ENCODE measurements around the gene TCEAL4. TPM values are rescaled to one million over a fixed set of nuclear protein-coding genes. Genes with fewer than 3 reads are reported as not detected.

Gene TCEAL4
- total and polyA plus RNA-seq, 8 donors, result 67.5 to 164 (median 139) TPM

DNA sequence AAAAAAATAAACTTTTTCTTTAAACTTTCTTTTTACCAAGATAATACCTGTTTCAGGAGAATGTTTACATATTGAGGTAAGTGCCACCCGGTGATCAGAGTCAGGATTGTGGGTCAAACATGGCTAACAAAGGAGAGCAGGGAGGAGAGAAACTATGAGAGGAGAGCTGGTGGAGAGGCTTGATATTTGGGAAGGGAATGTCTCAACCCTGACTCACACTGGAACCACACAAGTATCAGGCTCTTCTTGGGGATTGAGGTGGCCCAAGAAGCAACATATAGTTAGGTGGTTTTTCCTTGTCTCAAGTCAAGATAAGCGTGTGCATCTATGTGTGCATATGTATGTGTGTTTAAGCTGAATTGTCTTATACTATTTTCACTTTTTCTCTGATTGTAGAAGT, 50.1 kb downstream of the TCEAL4 start:
- ATAC-seq (no peak), DNase-seq (no peak)
- Histone ChIP-seq H3K4me3 (no peak overlapping the region), H3K27ac (no peak overlapping the region), H3K27me3 (no peaks in the 10 kb centered on the region), H3K36me3 (no peaks in the 10 kb centered on the region), H3K4me1 (no peaks in the 10 kb centered on the region), H3K9me3 (no peaks in the 10 kb centered on the region)
- TF ChIP-seq, protein P1, sequence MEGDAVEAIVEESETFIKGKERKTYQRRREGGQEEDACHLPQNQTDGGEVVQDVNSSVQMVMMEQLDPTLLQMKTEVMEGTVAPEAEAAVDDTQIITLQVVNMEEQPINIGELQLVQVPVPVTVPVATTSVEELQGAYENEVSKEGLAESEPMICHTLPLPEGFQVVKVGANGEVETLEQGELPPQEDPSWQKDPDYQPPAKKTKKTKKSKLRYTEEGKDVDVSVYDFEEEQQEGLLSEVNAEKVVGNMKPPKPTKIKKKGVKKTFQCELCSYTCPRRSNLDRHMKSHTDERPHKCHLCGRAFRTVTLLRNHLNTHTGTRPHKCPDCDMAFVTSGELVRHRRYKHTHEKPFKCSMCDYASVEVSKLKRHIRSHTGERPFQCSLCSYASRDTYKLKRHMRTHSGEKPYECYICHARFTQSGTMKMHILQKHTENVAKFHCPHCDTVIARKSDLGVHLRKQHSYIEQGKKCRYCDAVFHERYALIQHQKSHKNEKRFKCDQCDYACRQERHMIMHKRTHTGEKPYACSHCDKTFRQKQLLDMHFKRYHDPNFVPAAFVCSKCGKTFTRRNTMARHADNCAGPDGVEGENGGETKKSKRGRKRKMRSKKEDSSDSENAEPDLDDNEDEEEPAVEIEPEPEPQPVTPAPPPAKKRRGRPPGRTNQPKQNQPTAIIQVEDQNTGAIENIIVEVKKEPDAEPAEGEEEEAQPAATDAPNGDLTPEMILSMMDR (IDR thresholded peaks at IDR 0.05), result no peak
- intact Hi-C loops (cut with DNase I), result no loop called here

Other genes with a start within 250 kb of the TCEAL4 start
- gene TCEAL9, start 229.0 kb upstream of the TCEAL4 start, total RNA-seq, result 10 to 100 TPM; 47.8 to 55.0 TPM
- gene TCEAL9, start 229.0 kb upstream of the TCEAL4 start, polyA plus RNA-seq (ENCODE audit: insufficient read length in 6 of 6), result 100 to 1,000 TPM; 130 to 154 (median 142) TPM
- gene BEX3, start 209.0 kb upstream of the TCEAL4 start, total RNA-seq, result 100 to 1,000 TPM in 1 of 2 donors, 10 to 100 TPM in 1; 91.0 to 155 TPM
- 100 to 1,000 TPM; 365 to 426 (median 375) TPM for gene BEX3, start 209.0 kb upstream of the TCEAL4 start, polyA plus RNA-seq (ENCODE audit: insufficient read length in 6 of 6)
- under 1 TPM; 0.17 to 0.21 TPM for gene RAB40A, start 66.0 kb upstream of the TCEAL4 start, total RNA-seq
- 1 to 10 TPM; 3.3 to 4.2 (median 3.5) TPM for gene RAB40A, start 66.0 kb upstream of the TCEAL4 start, polyA plus RNA-seq (ENCODE audit: insufficient read length in 6 of 6)
- gene TCEAL3, start 22.4 kb downstream of the TCEAL4 start, total RNA-seq, result 10 to 100 TPM; 20.8 to 21.3 TPM
- gene TCEAL3, start 22.4 kb downstream of the TCEAL4 start, polyA plus RNA-seq (ENCODE audit: insufficient read length in 6 of 6), result 10 to 100 TPM; 24.7 to 30.4 (median 27.3) TPM
- gene TCEAL1, start 43.5 kb downstream of the TCEAL4 start, total RNA-seq, result 10 to 100 TPM; 27.3 to 29.5 TPM
- gene TCEAL1, start 43.5 kb downstream of the TCEAL4 start, polyA plus RNA-seq (ENCODE audit: insufficient read length in 6 of 6), result 10 to 100 TPM; 31.3 to 34.0 (median 32.7) TPM
- 100 to 1,000 TPM; 284 to 312 TPM for gene MORF4L2, start 101.2 kb downstream of the TCEAL4 start, total RNA-seq
- 100 to 1,000 TPM; 274 to 340 (median 312) TPM for gene MORF4L2, start 101.2 kb downstream of the TCEAL4 start, polyA plus RNA-seq (ENCODE audit: insufficient read length in 6 of 6)
- gene TMEM31, start 125.4 kb downstream of the TCEAL4 start, total RNA-seq, result not detected
- gene TMEM31, start 125.4 kb downstream of the TCEAL4 start, polyA plus RNA-seq (ENCODE audit: insufficient read length in 6 of 6), result 1 to 10 TPM in 4 of 6 donors, under 1 TPM in 2; 0.80 to 1.8 (median 1.5) TPM
- gene PLP1, start 191.3 kb downstream of the TCEAL4 start, total RNA-seq, result under 1 TPM; 0.08 to 0.12 TPM
- 10 to 100 TPM in 5 of 6 donors, 1 to 10 TPM in 1; 9.6 to 22.2 (median 15.5) TPM for gene PLP1, start 191.3 kb downstream of the TCEAL4 start, polyA plus RNA-seq (ENCODE audit: insufficient read length in 6 of 6)
- gene RAB9B, start 246.7 kb downstream of the TCEAL4 start, total RNA-seq, result 1 to 10 TPM in 1 of 2 donors, under 1 TPM in 1; 0.93 to 1.6 TPM
- gene RAB9B, start 246.7 kb downstream of the TCEAL4 start, polyA plus RNA-seq (ENCODE audit: insufficient read length in 6 of 6), result 1 to 10 TPM; 2.8 to 3.4 (median 3.0) TPM